ENCODE results near the gene SORCS2.

- TF ChIP-seq CTCF (IDR thresholded peaks at IDR 0.05 in 4 of 5, conservative IDR thresholded peaks at IDR 0.05 in 1 of 5), result no peak
- TF ChIP-seq POLR2A (IDR thresholded peaks at IDR 0.05), result no peak
These were observed 517.1 kb downstream of the SORCS2 start for GRCh38 chr4:7709431-7709830.

Data from gastrocnemius medialis (tissue), 4 donors.